Breast epithelium (tissue), 3 donors: Measurements from ENCODE around the gene BRDT. TPM values are rescaled to one million over a fixed set of nuclear protein-coding genes. Genes with fewer than 3 reads are reported as not detected.

Experiments
- total RNA-seq, 3 donors: library from RNA; depleted of rRNA; stranded (reverse); fragments of >200 nt; gene quantifications; one replicate each; pipeline ENCODE4 v1.1.0, GENCODE V29; 2016

Gene BRDT
- total RNA-seq, 3 donors from 2014 or later: 0.29 TPM; not detected in 2

Other genes starting within 250 kb of the BRDT start
- gene TGFBR3, start 63.2 kb upstream of the BRDT start, total RNA-seq: 100 to 1,000 TPM; 127 to 287 (median 167) TPM
- 1 to 10 TPM in 1 of 3 donors, under 1 TPM in 1, not detected in 1; 0.33 to 2.6 TPM for gene EPHX4, start 80.6 kb downstream of the BRDT start, total RNA-seq
- not detected for gene SETSIP, start 126.0 kb downstream of the BRDT start, total RNA-seq
- 10 to 100 TPM in 1 of 3 donors, 1 to 10 TPM in 2; 7.2 to 12.6 (median 7.5) TPM for gene BTBD8, start 130.9 kb downstream of the BRDT start, total RNA-seq